ENCODE data around the gene SLC19A2. TPM values are rescaled to one million over a fixed set of nuclear protein-coding genes. Genes with fewer than 3 reads are reported as not detected.
"Not testable (repeated sequence)": the region's sequence is repeated elsewhere in the genome, so short reads cannot be mapped to it uniquely, and the experiment has no call there.

SLC19A2 gene
- total RNA-seq, 2 experiments from 2014 or later, result 3.6 to 3.7 TPM

- Mint-ChIP-seq H3K27me3 (no peaks in the 10 kb centered on the region), H3K9me3 (no peaks in the 10 kb centered on the region), H3K36me3 (ENCODE audit: low read depth) (no peaks in the 10 kb centered on the region), H3K27ac (no peak overlapping the region), H3K4me1 (ENCODE audit: low read depth) (peaks cover 35% of the 10 kb centered on the region), H3K4me3 (no peak overlapping the region)
- Histone ChIP-seq H3K36me3 (ENCODE audit: insufficient read depth, low read length) (no peaks in the 10 kb centered on the region), H3K9me3 (ENCODE audit: control insufficient read depth in 1 of 2, insufficient read depth in 1 of 2, low read length in 2 of 2) (no peaks in the 10 kb centered on the region), H3K27me3 (ENCODE audit: control insufficient read depth in 1 of 2, insufficient read depth in 2 of 2, low read length in 2 of 2) (no peaks in the 10 kb centered on the region), H3K4me1 (ENCODE audit: insufficient read depth, low read length) (peaks cover 3% of the 10 kb centered on the region), H3K4me3 (ENCODE audit: low read length) (no peak overlapping the region), H3K27ac (ENCODE audit: low read depth in 1 of 2, low read length in 2 of 2) (no peak overlapping the region)
- intact Hi-C loops (cut with DNase I, micrococcal nuclease), result no loop called here
- CTCF ChIA-PET, result no interaction called here
- POLR2A ChIA-PET, result no interaction called here
- ATAC-seq (ENCODE audit: poor library complexity), result no peak
- no peak for TF ChIP-seq CTCF (IDR thresholded peaks at IDR 0.05)
- no peak for DNase-seq
Measured at GRCh38 chr1:169509354-169509753, 23.6 kb upstream of the SLC19A2 start.

GRCh38 chr1:169508432-169509338 lies 22.9 kb upstream of the SLC19A2 start:
- Mint-ChIP-seq H3K27me3 (no peaks in the 10 kb centered on the region), H3K27ac (peak overlapping the region; percentile 25), H3K4me1 (ENCODE audit: low read depth) (peaks cover 35% of the 10 kb centered on the region), H3K9me3 (no peaks in the 10 kb centered on the region), H3K4me3 (peak overlapping the region; percentile 17), H3K36me3 (ENCODE audit: low read depth) (no peaks in the 10 kb centered on the region)
- ChIA-PET POLR2A (interaction anchor here (1.7 kb wide), 1 partner anchor 23 kb away, joined by 5 read pairs; the partner anchor contains the start of gene SLC19A2), CTCF (interaction anchor here (1.4 kb wide), 1 partner anchor 8 kb away, joined by 3 read pairs; no protein-coding TSS in a partner anchor)
- H3K4me3 ChIP-seq (ENCODE audit: low read length), result no peak overlapping the region
- peaks cover 3% of the 10 kb centered on the region for H3K4me1 ChIP-seq (ENCODE audit: insufficient read depth, low read length)
- no peaks in the 10 kb centered on the region for H3K36me3 ChIP-seq (ENCODE audit: insufficient read depth, low read length)
- TF ChIP-seq CTCF (IDR thresholded peaks at IDR 0.05), result no peak
- H3K9me3 ChIP-seq (ENCODE audit: control insufficient read depth in 1 of 2, insufficient read depth in 1 of 2, low read length in 2 of 2), result no peaks in the 10 kb centered on the region
- intact Hi-C loops (cut with DNase I, micrococcal nuclease), result no loop called here
- no peaks in the 10 kb centered on the region for H3K27me3 ChIP-seq (ENCODE audit: control insufficient read depth in 1 of 2, insufficient read depth in 2 of 2, low read length in 2 of 2)
- no peak overlapping the region for H3K27ac ChIP-seq (ENCODE audit: low read depth in 1 of 2, low read length in 2 of 2)
- ATAC-seq (ENCODE audit: poor library complexity) (no peak), DNase-seq (peak in 1 of 14 experiments; percentile 9)

- peaks cover 3% of the 10 kb centered on the region for H3K4me1 ChIP-seq (ENCODE audit: insufficient read depth, low read length)
- CTCF ChIA-PET, result no interaction called here
- intact Hi-C loops (cut with DNase I, micrococcal nuclease), result no loop called here
- Mint-ChIP-seq H3K9me3 (no peaks in the 10 kb centered on the region), H3K4me3 (no peak overlapping the region), H3K36me3 (ENCODE audit: low read depth) (no peaks in the 10 kb centered on the region), H3K27me3 (no peaks in the 10 kb centered on the region), H3K4me1 (ENCODE audit: low read depth) (peaks cover 35% of the 10 kb centered on the region), H3K27ac (no peak overlapping the region)
- POLR2A ChIA-PET, result interaction anchor here (1.7 kb wide), 1 partner anchor 21 kb away, joined by 5 read pairs; the partner anchor contains the start of gene SLC19A2
- no peak for TF ChIP-seq CTCF (IDR thresholded peaks at IDR 0.05)
- H3K27ac ChIP-seq (ENCODE audit: low read depth in 1 of 2, low read length in 2 of 2), result no peak overlapping the region
- H3K27me3 ChIP-seq (ENCODE audit: control insufficient read depth in 1 of 2, insufficient read depth in 2 of 2, low read length in 2 of 2), result no peaks in the 10 kb centered on the region
- no peaks in the 10 kb centered on the region for H3K36me3 ChIP-seq (ENCODE audit: insufficient read depth, low read length)
- no peak overlapping the region for H3K4me3 ChIP-seq (ENCODE audit: low read length)
- no peak for ATAC-seq (ENCODE audit: poor library complexity)
- DNase-seq, result no peak
- H3K9me3 ChIP-seq (ENCODE audit: control insufficient read depth in 1 of 2, insufficient read depth in 1 of 2, low read length in 2 of 2), result no peaks in the 10 kb centered on the region
Measured at GRCh38 chr1:169507413-169507812, 21.7 kb upstream of the SLC19A2 start.

GRCh38 chr1:169503601-169504000 lies 17.9 kb upstream of the SLC19A2 start:
- H3K27ac Mint-ChIP-seq; CTCF ChIA-PET; H3K27ac ChIP-seq (ENCODE audit: low read depth in 1 of 2, low read length in 2 of 2); H3K4me1 ChIP-seq (ENCODE audit: insufficient read depth, low read length); H3K9me3 Mint-ChIP-seq; ATAC-seq (ENCODE audit: poor library complexity); H3K4me3 ChIP-seq (ENCODE audit: low read length); H3K9me3 ChIP-seq (ENCODE audit: control insufficient read depth in 1 of 2, insufficient read depth in 1 of 2, low read length in 2 of 2); DNase-seq; intact Hi-C loops (cut with DNase I, micrococcal nuclease); H3K4me3 Mint-ChIP-seq; H3K27me3 ChIP-seq (ENCODE audit: control insufficient read depth in 1 of 2, insufficient read depth in 2 of 2, low read length in 2 of 2); H3K27me3 Mint-ChIP-seq; POLR2A ChIA-PET; H3K36me3 ChIP-seq (ENCODE audit: insufficient read depth, low read length); H3K36me3 Mint-ChIP-seq (ENCODE audit: low read depth): not testable (repeated sequence)
- peaks cover 15% of the 10 kb centered on the region for H3K4me1 Mint-ChIP-seq (ENCODE audit: low read depth)
